Vagina (tissue), 2 donors: ENCODE data around the gene SLC29A1. TPM values are rescaled to one million over a fixed set of nuclear protein-coding genes. Genes with fewer than 3 reads are reported as not detected.

Experiments used
- DNase-seq, 2 donors: peaks; one replicate each; pipeline ENCODE4 v3.0.0-alpha.2; 2017; ENCODE audit errors: extremely low spot score in 2 of 2
- H3K27ac ChIP-seq: fragments of 200-600 bp; sonication (generic); one replicate; pipeline ENCODE4 v1.5.1; 2019
- H3K27me3 ChIP-seq: fragments of 200-600 bp; sonication (generic); one replicate; pipeline ENCODE4 v1.5.1; 2019
- H3K36me3 ChIP-seq, 2 donors: fragments of 200-600 bp; sonication (generic); one replicate each; pipeline ENCODE4 v1.5.1; 2017 to 2019
- H3K4me1 ChIP-seq: fragments of 200-600 bp; sonication (generic); one replicate; pipeline ENCODE4 v1.5.1; 2019
- H3K4me3 ChIP-seq, 2 donors: fragments of 200-600 bp; sonication (generic); 1 replicate in 1 of 2; 2 replicates in 1 of 2; pipeline ENCODE4 v1.5.1; 2016 to 2019
- H3K9me3 ChIP-seq: fragments of 200-600 bp; sonication (generic); one replicate; pipeline ENCODE4 v1.5.1; 2019
- CTCF ChIP-seq, 3 experiments: fragments of 450-650 bp in 2 of 3; fragments of 200-600 bp in 1 of 3; sonication (generic) in 1 of 3; IDR thresholded peaks; one replicate each; pipeline ENCODE4 v1.5.1; 2017 to 2019; ENCODE audit warnings: antibody characterized with exemption in 3 of 3, mild to moderate bottlenecking in 2 of 3, moderate library complexity in 2 of 3
- POLR2A ChIP-seq, 2 donors: fragments of 450-650 bp; IDR thresholded peaks; one replicate each; pipeline ENCODE4 v1.6.1; 2017; ENCODE audit warnings: antibody characterized with exemption in 2 of 2, mild to moderate bottlenecking in 2 of 2, moderate library complexity in 2 of 2
- POLR2AphosphoS5 ChIP-seq, 2 donors: sonication (generic); formaldehyde crosslinking; IDR thresholded peaks; one replicate each; pipeline ENCODE4 v1.9.0; 2017; ENCODE audit warnings: antibody characterized with exemption in 2 of 2, mild to moderate bottlenecking in 2 of 2, low read depth in 1 of 2; ENCODE audit not compliant: insufficient read depth in 1 of 2
- intact Hi-C: fragments of 100-400 bp; cut with DNase I; formaldehyde crosslinking; loops from one replicate; pipeline ENCODE4 v1.15.1; 2023
- total RNA-seq: library from RNA; depleted of rRNA; stranded (reverse); fragments of >200 nt; gene quantifications from one replicate; pipeline ENCODE4 v1.2.3, GENCODE V29; 2016

Gene SLC29A1
- total RNA-seq, 1 donor from 2014 or later = 51.1 TPM

- no peak for TF ChIP-seq POLR2A (IDR thresholded peaks at IDR 0.05)
- no peak for TF ChIP-seq POLR2AphosphoS5 (IDR thresholded peaks at IDR 0.05; ENCODE audit: insufficient read depth in 1 of 2, low read depth in 1 of 2)
- TF ChIP-seq CTCF (IDR thresholded peaks at IDR 0.05) = no peak
- Histone ChIP-seq H3K4me1 (peaks cover 29% of the 10 kb centered on the region), H3K27ac (no peak overlapping the region), H3K9me3 (no peaks in the 10 kb centered on the region), H3K36me3 (no peaks in the 10 kb centered on the region), H3K27me3 (peaks cover 4% of the 10 kb centered on the region), H3K4me3 (no peak overlapping the region)
- intact Hi-C loops = no loop called here
- no peak for DNase-seq
These were observed 43.9 kb downstream of the SLC29A1 start for GRCh38 chr6:44267252-44267651.

- Histone ChIP-seq H3K36me3 (no peaks in the 10 kb centered on the region), H3K9me3 (no peaks in the 10 kb centered on the region), H3K27me3 (peaks cover 6% of the 10 kb centered on the region), H3K27ac (no peak overlapping the region), H3K4me3 (no peak overlapping the region), H3K4me1 (peaks cover 20% of the 10 kb centered on the region)
- intact Hi-C loops = no loop called here
- TF ChIP-seq POLR2A (IDR thresholded peaks at IDR 0.05) (no peak), CTCF (IDR thresholded peaks at IDR 0.05) (peak in 2 of 3 experiments; percentile 53 to 68)
- DNase-seq = no peak
These were observed 44.8 kb downstream of the SLC29A1 start for GRCh38 chr6:44268095-44268628.

GRCh38 chr6:44269178-44269920 lies 46.0 kb downstream of the SLC29A1 start:
- Histone ChIP-seq H3K36me3 (no peaks in the 10 kb centered on the region), H3K4me1 (peaks cover 8% of the 10 kb centered on the region), H3K27ac (no peak overlapping the region), H3K9me3 (no peaks in the 10 kb centered on the region), H3K4me3 (no peak overlapping the region), H3K27me3 (peaks cover 8% of the 10 kb centered on the region)
- no peak for TF ChIP-seq POLR2A (IDR thresholded peaks at IDR 0.05)
- TF ChIP-seq POLR2AphosphoS5 (IDR thresholded peaks at IDR 0.05; ENCODE audit: insufficient read depth in 1 of 2, low read depth in 1 of 2) = no peak
- no peak for TF ChIP-seq CTCF (IDR thresholded peaks at IDR 0.05)
- no peak for DNase-seq
- intact Hi-C loops = no loop called here

GRCh38 chr6:44269921-44270525 lies 46.6 kb downstream of the SLC29A1 start, which contains the start of gene TMEM151B:
Gene TMEM151B, plus strand, starts transcription at chr6:44270450. Its CDS starts 293 bp downstream, at chr6:44270743.
- peaks cover 8% of the 10 kb centered on the region for H3K27me3 ChIP-seq
- peak within 1 kb of the TSS; percentile 35 to 51 for H3K4me3 ChIP-seq
- no peak within 1 kb of the TSS for H3K27ac ChIP-seq
- no peak for DNase-seq
- peaks cover 1% of the 10 kb centered on the region for H3K4me1 ChIP-seq
- TF ChIP-seq POLR2A (IDR thresholded peaks at IDR 0.05) (no peak), POLR2AphosphoS5 (IDR thresholded peaks at IDR 0.05; ENCODE audit: insufficient read depth in 1 of 2, low read depth in 1 of 2) (no peak)
- no peaks in the 10 kb centered on the region for H3K36me3 ChIP-seq
- no peaks in the 10 kb centered on the region for H3K9me3 ChIP-seq
- intact Hi-C loops = no loop called here

GRCh38 chr6:44270526-44271405 lies 47.4 kb downstream of the SLC29A1 start:
- peaks cover 8% of the 10 kb centered on the region for H3K27me3 ChIP-seq
- peaks cover 5% of the 10 kb centered on the region for H3K4me1 ChIP-seq
- H3K4me3 ChIP-seq = peak overlapping the region; percentile 35 to 51
- no peak overlapping the region for H3K27ac ChIP-seq
- H3K36me3 ChIP-seq = no peaks in the 10 kb centered on the region
- no peak for DNase-seq
- H3K9me3 ChIP-seq = no peaks in the 10 kb centered on the region
- intact Hi-C loops = no loop called here
- TF ChIP-seq CTCF (IDR thresholded peaks at IDR 0.05) (no peak), POLR2AphosphoS5 (IDR thresholded peaks at IDR 0.05; ENCODE audit: insufficient read depth in 1 of 2, low read depth in 1 of 2) (no peak), POLR2A (IDR thresholded peaks at IDR 0.05) (no peak)
